ENCODE data around the gene ITGA3.
"Not testable (repeated sequence)": the region's sequence is repeated elsewhere in the genome, so short reads cannot be mapped to it uniquely, and the experiment has no call there.

Gene ITGA3

DNA sequence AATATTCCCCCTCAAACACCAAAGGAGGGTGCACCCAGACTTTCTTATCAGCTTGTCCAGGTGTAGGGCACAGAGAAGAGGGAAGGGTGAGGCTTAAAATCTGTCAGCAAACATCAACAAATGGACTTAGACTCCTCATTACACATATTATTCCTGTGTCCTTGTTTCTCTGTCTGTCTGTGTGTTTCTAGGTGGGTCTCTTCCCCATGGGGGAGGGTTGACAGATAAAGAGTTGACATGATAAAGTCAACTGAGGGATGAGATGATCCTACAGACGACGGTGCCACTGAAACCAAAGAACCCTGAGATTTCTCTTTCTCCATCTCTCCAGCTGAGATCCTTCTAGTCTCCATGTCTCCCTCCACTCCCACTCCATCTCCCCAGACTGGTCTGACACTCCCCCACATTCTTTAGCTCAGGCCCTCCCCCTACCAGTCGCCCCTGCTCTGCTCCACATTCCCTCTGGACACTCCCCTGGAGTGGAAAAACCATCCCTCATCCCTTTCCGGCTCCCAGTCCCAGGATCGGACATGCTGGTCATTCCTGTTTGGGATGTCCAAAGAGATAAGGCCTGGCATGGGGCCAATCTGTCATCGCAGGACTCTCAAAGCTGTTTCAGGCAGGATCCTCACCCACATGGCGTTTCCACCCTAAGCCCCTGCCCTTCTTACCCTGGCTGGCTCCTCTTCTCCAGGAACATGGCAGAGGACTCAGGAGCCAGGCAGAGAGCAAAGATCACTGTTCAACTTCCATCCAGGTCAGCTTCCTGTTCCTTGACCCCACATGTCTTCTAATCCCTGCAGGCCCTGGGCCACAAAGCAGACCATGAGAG, 2.9 kb upstream of the ITGA3 start:
- DNase-seq = no peak
- ATAC-seq = no peak

GRCh38 chr17:50053654-50053960, 2.3 kb upstream of the ITGA3 start:
- DNase-seq = no peak
- ATAC-seq = no peak

DNA sequence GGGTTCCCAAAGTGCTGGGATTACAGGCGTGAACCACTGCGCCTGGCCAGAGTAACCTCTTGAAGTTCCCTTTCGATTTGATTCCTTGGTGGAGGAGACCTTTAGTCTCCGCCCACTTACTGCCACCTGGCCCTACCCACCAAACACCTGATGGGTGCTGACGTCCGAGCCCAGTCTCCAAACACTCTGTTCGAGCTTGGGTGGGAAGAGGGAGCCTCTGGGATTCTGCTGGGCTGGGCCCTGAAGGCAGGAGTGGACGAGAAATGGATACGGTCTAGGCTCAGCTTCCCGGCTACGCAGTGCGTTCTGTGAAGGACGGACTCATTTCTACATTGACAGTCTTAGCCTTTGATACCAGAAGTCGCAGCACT, 870 bp upstream of the ITGA3 start:
- ATAC-seq (no peak), DNase-seq (no peak)

DNA sequence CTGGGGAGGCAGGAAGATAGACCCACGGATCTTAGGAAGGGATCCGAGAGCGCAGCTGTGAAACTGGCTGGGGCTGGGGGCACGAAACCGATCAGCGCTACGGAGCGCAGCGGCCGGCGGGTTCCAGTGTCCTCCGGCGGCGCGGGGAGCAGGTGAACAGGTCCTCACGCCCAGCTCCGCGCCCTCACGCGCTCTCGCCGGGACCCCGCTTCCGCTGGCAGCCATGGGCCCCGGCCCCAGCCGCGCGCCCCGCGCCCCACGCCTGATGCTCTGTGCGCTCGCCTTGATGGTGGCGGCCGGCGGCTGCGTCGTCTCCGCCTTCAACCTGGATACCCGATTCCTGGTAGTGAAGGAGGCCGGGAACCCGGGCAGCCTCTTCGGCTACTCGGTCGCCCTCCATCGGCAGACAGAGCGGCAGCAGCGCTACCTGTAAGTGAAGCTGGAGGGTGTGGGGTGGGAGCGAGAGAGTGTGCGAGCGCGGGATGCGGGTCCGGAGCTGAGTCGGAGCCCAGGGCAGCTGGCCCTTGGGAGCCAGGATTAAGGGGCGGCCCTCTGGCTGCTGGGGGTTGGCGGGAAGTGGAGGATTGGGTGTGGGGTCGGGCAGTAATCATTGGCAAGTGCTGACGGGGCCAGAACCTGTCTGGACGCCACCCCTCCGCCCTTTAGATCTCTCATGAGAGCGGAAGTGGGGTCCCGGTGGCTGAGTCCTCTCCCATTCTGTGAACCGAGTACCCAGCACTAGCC, 479 bp downstream of the ITGA3 start:
- peak; percentile 73 for DNase-seq

GRCh38 chr17:50056961-50057330, 1.0 kb downstream of the ITGA3 start:
- ATAC-seq (no peak), DNase-seq (no peak)

More for the DNA sequence above, 479 bp downstream of the ITGA3 start:
- ATAC-seq = peak; percentile 65

GRCh38 chr17:50057521-50057991, 1.6 kb downstream of the ITGA3 start:
- no peak for DNase-seq
- no peak for ATAC-seq

- ATAC-seq (no peak), DNase-seq (no peak)
Observed at GRCh38 chr17:50058296-50058953, 2.5 kb downstream of the ITGA3 start.

DNA sequence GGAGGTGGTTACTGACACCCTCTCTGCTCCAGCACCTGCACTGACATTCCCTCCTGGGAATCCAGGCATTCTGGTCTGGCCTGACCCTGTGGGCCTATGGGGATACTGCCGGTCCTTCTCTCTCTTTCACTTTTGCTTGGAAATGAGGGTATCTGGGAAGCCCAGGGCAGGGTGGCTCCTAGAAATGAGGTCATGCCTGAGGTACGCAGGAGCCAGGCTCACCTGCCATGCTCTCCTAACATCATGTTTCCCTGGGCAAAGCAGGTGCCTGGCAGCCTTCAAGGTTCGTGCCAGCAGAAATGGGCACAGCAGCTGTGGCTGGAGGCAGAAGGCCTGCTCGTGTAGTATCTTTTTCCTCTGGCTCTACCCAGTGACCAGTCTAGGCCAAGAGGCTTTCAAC, 3.3 kb downstream of the ITGA3 start:
- DNase-seq (no peak), ATAC-seq (no peak)

- ATAC-seq (no peak), DNase-seq (no peak)
Observed at GRCh38 chr17:50059759-50060273, 3.9 kb downstream of the ITGA3 start.

DNA sequence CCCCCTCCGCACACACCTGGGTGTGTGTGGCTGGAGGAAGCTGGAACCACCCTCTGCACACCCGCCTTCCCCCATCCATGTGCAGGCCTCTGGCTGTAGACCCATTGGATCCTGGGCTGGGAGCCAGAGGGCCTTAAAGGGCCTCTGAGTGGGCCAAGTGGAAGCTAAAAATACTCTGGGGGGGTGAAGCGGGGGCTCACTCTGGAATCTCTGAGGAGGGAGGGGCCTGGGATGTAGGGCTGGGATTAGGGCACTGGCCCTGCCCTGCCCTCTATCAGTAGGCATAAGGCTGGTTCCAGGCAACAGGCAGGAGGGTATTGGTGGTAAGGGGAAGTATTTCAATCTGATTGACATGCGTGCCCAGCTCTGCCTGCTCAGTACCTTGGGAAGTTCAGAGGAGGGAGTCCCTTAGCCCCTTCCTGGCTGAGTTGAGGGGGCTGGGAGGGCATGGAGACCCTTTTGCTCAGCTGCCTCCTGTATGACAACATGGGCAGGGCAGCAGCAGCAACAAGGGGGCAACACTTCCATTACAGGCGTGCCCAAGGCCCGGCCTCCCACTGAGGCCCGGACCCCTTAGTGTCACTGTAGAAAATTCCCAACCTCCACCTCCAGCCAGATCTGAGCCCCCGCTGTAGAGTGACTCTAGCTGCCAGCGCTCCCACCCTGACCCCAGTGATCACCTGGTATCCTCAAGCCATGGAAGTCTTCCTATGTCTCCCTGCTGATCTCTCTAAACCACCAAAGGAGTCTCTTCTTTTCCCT, 5.2 kb downstream of the ITGA3 start:
- no peak for DNase-seq
- no peak for ATAC-seq

- DNase-seq, ATAC-seq: not testable (repeated sequence)
Observed at GRCh38 chr17:50061713-50062045, 5.8 kb downstream of the ITGA3 start.

DNA sequence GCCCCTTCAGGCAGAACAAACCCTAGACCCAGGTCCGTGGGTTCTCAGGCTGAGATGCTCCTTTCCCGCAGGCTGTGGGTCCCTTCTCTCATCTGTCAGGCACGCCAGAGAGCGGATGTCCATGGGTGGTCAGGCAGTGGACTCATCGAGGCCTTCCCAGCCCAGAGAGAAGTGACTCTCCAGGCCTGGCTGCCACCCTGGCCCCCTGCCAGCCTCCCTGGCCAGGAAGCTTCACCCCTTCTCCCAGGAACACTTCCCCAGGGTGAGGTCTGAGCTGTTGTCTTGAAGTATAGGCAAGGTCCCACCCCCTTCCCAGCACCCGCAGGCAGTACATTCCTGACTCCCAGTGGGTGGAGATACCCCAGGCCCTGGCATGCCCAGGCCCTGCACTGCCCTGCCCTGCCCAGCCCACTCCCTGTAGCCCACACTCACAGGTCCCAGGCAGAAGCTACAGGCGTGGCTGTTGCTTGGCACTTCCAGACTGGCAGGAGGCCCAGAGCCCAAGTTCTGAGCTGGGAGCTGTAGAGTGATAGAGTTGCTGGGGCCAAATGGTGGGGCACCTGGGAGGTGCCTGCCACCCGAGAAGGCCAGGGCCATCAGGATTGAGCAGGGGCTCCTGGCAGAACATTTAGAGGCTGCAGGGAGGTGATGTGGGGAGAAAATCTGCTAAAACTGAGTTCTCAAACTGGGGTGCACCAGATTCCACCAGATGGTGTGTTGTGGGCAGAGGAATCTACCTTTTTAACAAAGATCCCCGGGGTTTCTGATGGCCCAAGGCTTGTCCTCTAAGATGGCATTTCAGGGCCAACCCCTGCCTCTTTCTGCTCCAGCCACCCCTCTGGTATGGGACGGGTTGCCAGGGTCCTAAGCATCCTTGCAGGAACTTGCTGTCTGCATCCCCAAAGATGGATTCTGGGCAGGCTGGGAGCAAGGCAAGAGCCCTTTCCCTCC, 6.7 kb downstream of the ITGA3 start:
- ATAC-seq (no peak), DNase-seq (no peak)

DNA sequence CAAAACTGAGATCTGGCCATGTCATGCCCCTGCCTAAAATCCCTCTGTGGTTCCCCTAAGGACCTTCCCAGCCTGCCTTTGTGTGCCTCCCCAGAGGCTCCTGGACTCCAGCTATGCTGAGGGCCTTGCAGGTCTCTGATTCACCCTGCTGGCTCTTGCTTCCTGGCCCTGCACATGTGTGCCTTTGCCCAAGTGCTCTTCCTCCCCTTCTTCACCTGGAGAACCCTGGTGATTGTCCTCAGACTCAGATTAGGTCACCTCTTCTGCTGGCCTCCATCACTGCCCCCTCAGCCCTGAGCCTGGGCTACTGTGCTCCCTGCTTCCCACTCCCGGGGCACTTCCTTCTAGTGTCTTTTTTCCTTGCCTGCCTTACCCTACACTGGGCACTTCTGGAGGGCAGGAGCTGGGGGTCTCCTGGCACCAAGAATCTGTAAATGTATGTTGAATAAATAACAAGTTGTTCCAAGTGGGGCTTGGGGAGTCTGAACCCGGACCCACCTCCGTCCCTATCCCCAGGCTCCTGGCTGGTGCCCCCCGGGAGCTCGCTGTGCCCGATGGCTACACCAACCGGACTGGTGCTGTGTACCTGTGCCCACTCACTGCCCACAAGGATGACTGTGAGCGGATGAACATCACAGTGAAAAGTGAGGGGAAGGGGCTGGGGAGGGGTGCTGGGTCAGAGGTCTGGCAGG, 7.8 kb downstream of the ITGA3 start:
- no peak for DNase-seq
- no peak for ATAC-seq

- DNase-seq = no peak
Observed at GRCh38 chr17:50064253-50065001, 8.5 kb downstream of the ITGA3 start.

DNA sequence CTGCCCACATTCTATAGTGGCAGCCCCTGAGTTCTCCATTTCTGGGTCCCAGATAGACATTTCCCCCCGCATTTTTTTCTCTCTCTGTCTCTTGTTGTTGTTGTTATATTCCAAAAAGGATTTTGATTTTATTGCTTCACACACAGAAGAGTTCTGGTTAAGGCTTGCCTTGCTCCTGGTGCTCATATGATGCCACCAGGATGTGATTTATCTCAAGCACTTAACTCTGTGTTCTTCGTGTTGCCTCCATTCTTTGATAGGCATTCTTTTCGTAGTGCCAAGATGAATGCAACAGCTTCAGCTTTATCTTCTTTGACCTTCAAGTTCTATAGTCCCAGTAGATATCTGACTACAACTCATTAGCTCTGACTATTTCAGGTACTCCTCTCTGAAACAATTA, 9.1 kb downstream of the ITGA3 start:
- no peak for DNase-seq
- no peak for ATAC-seq

More at GRCh38 chr17:50064253-50065001, 8.5 kb downstream of the ITGA3 start:
- ATAC-seq = no peak

DNA sequence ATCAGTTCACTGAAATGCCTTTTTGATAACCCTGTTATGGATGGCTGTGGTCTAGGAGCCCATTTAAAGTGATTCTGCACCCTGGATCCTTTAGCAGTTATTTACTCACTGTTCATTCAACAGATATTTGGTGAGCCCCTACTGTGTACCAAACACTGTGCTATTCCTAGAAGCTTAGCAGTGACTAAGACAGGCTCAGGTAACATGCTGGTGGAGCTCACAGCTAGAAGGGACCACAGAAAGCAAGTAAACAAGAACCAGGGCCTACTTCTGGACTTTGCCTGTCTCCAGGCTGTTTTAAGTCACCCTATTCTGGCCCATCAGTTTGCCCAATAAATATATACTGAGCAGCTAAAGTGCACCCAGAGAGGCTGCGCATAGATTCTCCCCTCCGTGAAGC, 11.1 kb downstream of the ITGA3 start:
- ATAC-seq (no peak), DNase-seq (no peak)

DNA sequence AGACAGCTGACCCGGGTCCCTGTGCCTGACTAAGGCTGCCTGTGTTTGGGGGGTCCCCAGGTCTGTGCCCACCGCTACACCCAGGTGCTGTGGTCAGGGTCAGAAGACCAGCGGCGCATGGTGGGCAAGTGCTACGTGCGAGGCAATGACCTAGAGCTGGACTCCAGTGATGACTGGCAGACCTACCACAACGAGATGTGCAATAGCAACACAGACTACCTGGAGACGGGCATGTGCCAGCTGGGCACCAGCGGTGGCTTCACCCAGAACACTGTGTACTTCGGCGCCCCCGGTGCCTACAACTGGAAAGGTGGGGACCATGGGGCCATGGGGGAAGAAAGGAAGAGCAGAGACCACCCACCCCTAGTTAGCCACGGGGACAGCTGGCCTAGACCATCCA, 12.1 kb downstream of the ITGA3 start:
- ATAC-seq (no peak), DNase-seq (no peak)

GRCh38 chr17:50070908-50071680, 15.2 kb downstream of the ITGA3 start:
- no peak for DNase-seq
- no peak for ATAC-seq

DNA sequence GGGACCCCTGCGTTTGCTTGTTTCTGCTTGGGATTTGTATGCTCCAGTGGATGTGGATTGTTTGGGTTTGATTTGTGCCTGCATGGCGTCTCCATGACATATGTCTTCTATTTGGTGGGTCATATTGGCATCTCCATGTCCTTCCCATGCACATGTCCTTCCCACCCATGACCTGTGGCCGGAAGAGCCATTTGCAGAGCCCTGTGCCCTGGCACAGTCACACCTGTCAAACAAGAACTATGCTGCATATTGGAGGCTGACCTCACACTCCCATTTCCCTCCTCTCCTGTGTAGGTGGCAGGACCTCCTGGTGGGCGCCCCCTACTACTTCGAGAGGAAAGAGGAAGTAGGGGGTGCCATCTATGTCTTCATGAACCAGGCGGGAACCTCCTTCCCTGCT, 15.8 kb downstream of the ITGA3 start:
- no peak for DNase-seq
- no peak for ATAC-seq

Data from stimulated activated naive CD8-positive, alpha-beta T cell treated with anti-CD3 and anti-CD28 coated beads, Interleukin-15, Interleukin-2, amounts not matched to agents 100 U/mL and 50 U/mL, for 24 hours (primary cell).